ENCODE results near the gene PRIM2.
"Not testable (repeated sequence)": the region's sequence is repeated elsewhere in the genome, so short reads cannot be mapped to it uniquely, and the experiment has no call there.

DNA sequence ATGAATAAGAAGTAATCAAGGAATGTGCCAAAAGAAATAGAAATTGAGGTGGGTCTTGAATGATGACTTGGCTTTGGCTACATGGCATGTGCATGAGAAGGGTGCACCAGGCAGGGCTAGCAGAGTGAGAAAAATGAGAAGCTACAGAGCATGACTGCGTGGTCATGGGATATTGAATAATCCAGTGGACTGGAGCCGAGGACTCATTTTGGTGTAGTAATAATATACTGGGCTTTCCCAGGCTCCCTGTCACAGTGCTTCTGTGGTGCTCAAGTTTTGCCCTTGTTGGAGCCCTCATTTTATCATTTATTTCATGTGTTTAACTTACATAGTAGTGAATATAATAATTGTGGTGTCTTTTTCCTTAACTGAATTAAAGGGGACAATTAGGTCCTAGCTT lies 217.7 kb downstream of the PRIM2 start:
- TF ChIP-seq, protein P1, sequence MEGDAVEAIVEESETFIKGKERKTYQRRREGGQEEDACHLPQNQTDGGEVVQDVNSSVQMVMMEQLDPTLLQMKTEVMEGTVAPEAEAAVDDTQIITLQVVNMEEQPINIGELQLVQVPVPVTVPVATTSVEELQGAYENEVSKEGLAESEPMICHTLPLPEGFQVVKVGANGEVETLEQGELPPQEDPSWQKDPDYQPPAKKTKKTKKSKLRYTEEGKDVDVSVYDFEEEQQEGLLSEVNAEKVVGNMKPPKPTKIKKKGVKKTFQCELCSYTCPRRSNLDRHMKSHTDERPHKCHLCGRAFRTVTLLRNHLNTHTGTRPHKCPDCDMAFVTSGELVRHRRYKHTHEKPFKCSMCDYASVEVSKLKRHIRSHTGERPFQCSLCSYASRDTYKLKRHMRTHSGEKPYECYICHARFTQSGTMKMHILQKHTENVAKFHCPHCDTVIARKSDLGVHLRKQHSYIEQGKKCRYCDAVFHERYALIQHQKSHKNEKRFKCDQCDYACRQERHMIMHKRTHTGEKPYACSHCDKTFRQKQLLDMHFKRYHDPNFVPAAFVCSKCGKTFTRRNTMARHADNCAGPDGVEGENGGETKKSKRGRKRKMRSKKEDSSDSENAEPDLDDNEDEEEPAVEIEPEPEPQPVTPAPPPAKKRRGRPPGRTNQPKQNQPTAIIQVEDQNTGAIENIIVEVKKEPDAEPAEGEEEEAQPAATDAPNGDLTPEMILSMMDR (conservative IDR thresholded peaks at IDR 0.05; ENCODE audit: low read depth, low read length) = not testable (repeated sequence)
- not testable (repeated sequence) for TF ChIP-seq EZH2 (IDR thresholded peaks at IDR 0.05; ENCODE audit: borderline replicate concordance, low read depth, low read length, poor library complexity, severe bottlenecking)
